K562 (cell line): ENCODE measurements around the gene IRF4. TPM values are rescaled to one million over a fixed set of nuclear protein-coding genes. Genes with fewer than 3 reads are reported as not detected.

Experiments used
- ATAC-seq: fragments of 200-7000 bp; cut with Tn5 transposase; 3 replicates; pipeline ENCODE4 v1.9.1; 2020; ENCODE audit warnings: moderate library complexity
- BruUV-seq: library from RNA; stranded (reverse); fragments of 400-500 nt; replicated peaks from 2 replicates; lab custom pipeline; 2021; lab: Mats Ljungman, UMichigan
- CTCF ChIA-PET: fragments of 300-600 bp; formaldehyde crosslinking; extraction: SDS; loops from one replicate; lab custom pipeline; 2021; ENCODE audit warnings: low intra/inter-chr PET ratio; lab: Yijun Ruan, JAX
- POLR2A ChIA-PET: fragments of 300-600, 350-650 bp; sonication (Branson Sonifier 250); formaldehyde crosslinking; extraction: SDS; loops from one replicate; lab custom pipeline; 2021; ENCODE audit warnings: antibody characterized with exemption, inconsistent platforms; lab: Yijun Ruan, JAX
- DNase-seq, 4 experiments: peaks; one replicate each; pipeline versions ENCODE4 v3.0.0 to v3.0.0-alpha.2; 2011 to 2018; ENCODE audit warnings: low spot score in 3 of 4, mixed read lengths in 3 of 4; ENCODE audit errors: extremely low read depth in 1 of 4
- FAIRE-seq: peaks from 2 replicates; lab custom pipeline; 2011; peaks lifted over from hg19 to GRCh38; lab: Jason Lieb, UNC
- H2AFZ ChIP-seq: 2 replicates; pipeline ENCODE4 v1.6.0; 2011; ENCODE audit warnings: low read depth, low read length, control low read depth, inconsistent platforms
- H3K27ac ChIP-seq: fragments of 200-600 bp; 3 replicates; pipeline ENCODE4 v1.8.0; 2011; ENCODE audit warnings: low read depth, mild to moderate bottlenecking, control low read depth, inconsistent platforms, low read length, moderate library complexity, mixed read lengths; ENCODE audit errors: extremely low read depth
- H3K27me3 ChIP-seq, 2 experiments: fragments of 300-600 bp in 1 of 2; 2 replicates in 1 of 2; 3 replicates in 1 of 2; pipeline versions ENCODE4 v1.6.0 to v1.8.0; 2011; ENCODE audit warnings: inconsistent platforms in 2 of 2, low read length in 2 of 2, mild to moderate bottlenecking in 1 of 2, mixed read lengths in 1 of 2, moderate library complexity in 1 of 2; ENCODE audit not compliant: control insufficient read depth in 2 of 2, insufficient read depth in 2 of 2
- H3K36me3 ChIP-seq: fragments of 300-600 bp; 3 replicates; pipeline ENCODE4 v1.8.0; 2011; ENCODE audit warnings: mild to moderate bottlenecking, low read length, inconsistent platforms; ENCODE audit not compliant: control insufficient read depth, insufficient read depth
- H3K4me1 ChIP-seq, 2 experiments: fragments of 200-600 bp in 1 of 2; replicated peaks in 1 of 2; 2 replicates in 1 of 2; 3 replicates in 1 of 2; pipeline versions ENCODE4 v1.5.1 to v1.8.0; 2011; ENCODE audit warnings: inconsistent platforms in 2 of 2, low read length in 2 of 2, mild to moderate bottlenecking in 1 of 2, mixed read lengths in 1 of 2, moderate library complexity in 1 of 2; ENCODE audit not compliant: control insufficient read depth in 2 of 2, insufficient read depth in 2 of 2
- H3K4me2 ChIP-seq: 2 replicates; pipeline ENCODE4 v1.6.1; 2011; ENCODE audit warnings: low read length, control low read depth, inconsistent platforms, mixed read lengths; ENCODE audit not compliant: insufficient read depth
- H3K4me3 ChIP-seq: fragments of 200-600 bp; sonication (generic), shearing (Covaris generic); 2 replicates; pipeline ENCODE4 v1.5.1; 2016; ENCODE audit warnings: control low read depth, inconsistent platforms
- H3K79me2 ChIP-seq: fragments of 200-600 bp; 3 replicates; pipeline ENCODE4 v1.8.0; 2011; ENCODE audit warnings: low read length, inconsistent platforms; ENCODE audit not compliant: control insufficient read depth, insufficient read depth
- H3K9ac ChIP-seq, 2 experiments: 2 replicates each; pipeline versions ENCODE4 v1.6.0 to v1.6.1; 2011; ENCODE audit warnings: low read depth in 2 of 2, low read length in 2 of 2, control low read depth in 1 of 2, inconsistent platforms in 1 of 2, mild to moderate bottlenecking in 1 of 2, mixed read lengths in 1 of 2; ENCODE audit not compliant: insufficient read depth in 1 of 2
- H3K9me1 ChIP-seq: one replicate; pipeline ENCODE4 v1.6.0; 2011; ENCODE audit warnings: inconsistent platforms, mild to moderate bottlenecking, low read length, moderate library complexity; ENCODE audit not compliant: control insufficient read depth, insufficient read depth
- H3K9me3 ChIP-seq: replicated peaks from 2 replicates; pipeline ENCODE4 v1.5.1; 2011; ENCODE audit warnings: low read depth, low read length, inconsistent platforms; ENCODE audit not compliant: control insufficient read depth, insufficient read depth
- H4K20me1 ChIP-seq: replicated peaks from 2 replicates; pipeline ENCODE4 v1.6.1; 2011; ENCODE audit warnings: low read length, inconsistent platforms, mixed read lengths; ENCODE audit not compliant: control insufficient read depth, insufficient read depth
- ARHGAP35 ChIP-seq: fragments of 450-650 bp; IDR thresholded peaks from 2 replicates; pipeline ENCODE4 v1.6.1; 2018; ENCODE audit not compliant: partially characterized antibody
- CHD2 ChIP-seq: IDR thresholded peaks from 2 replicates; pipeline ENCODE4 v1.6.1; 2011; ENCODE audit warnings: low read depth, low read length
- ESRRB ChIP-seq: fragments of 250-450 bp; sonication (Bioruptor Pico); IDR thresholded peaks from 2 replicates; pipeline ENCODE4 v1.5.0; 2020; ENCODE audit warnings: mild to moderate bottlenecking, moderate library complexity, borderline replicate concordance
- GABPB1 ChIP-seq: sonication (generic); formaldehyde crosslinking; IDR thresholded peaks from 2 replicates; pipeline ENCODE4 v1.8.0; 2022; ENCODE audit warnings: mild to moderate bottlenecking, missing genetic modification reagents
- KDM2B ChIP-seq: fragments of 250-450 bp; sonication (Bioruptor Pico); IDR thresholded peaks from 2 replicates; pipeline ENCODE4 v1.8.0; 2021; ENCODE audit warnings: mild to moderate bottlenecking, moderate library complexity
- TCF7L2 ChIP-seq: fragments of 150-350 bp; IDR thresholded peaks from 2 replicates; pipeline ENCODE4 v1.6.1; 2016; ENCODE audit warnings: low read depth, mild to moderate bottlenecking, low read length, moderate library complexity
- TFAM ChIP-seq: fragments of 250-450 bp; sonication (Bioruptor Pico); conservative IDR thresholded peaks from 2 replicates; pipeline ENCODE4 v1.5.0; 2021; ENCODE audit warnings: mild to moderate bottlenecking, moderate library complexity
- ZNF165 ChIP-seq: fragments of 250-450 bp; sonication (Bioruptor Pico); IDR thresholded peaks from 2 replicates; pipeline ENCODE4 v1.4.0; 2020; ENCODE audit warnings: borderline replicate concordance
- ZNF431 ChIP-seq: sonication (generic); formaldehyde crosslinking; IDR thresholded peaks from 2 replicates; pipeline ENCODE4 v1.8.0; 2022; ENCODE audit warnings: mild to moderate bottlenecking, missing genetic modification reagents
- ZNF57 ChIP-seq: fragments of 450-650 bp; formaldehyde crosslinking; IDR thresholded peaks from 2 replicates; pipeline ENCODE4 v1.4.0; 2020; ENCODE audit warnings: mild to moderate bottlenecking, moderate library complexity
- ZNF668 ChIP-seq: fragments of 250-450 bp; sonication (Bioruptor Pico); IDR thresholded peaks from 2 replicates; pipeline ENCODE4 v1.8.0; 2022; ENCODE audit warnings: mild to moderate bottlenecking, inconsistent platforms
- ZSCAN32 ChIP-seq: fragments of 450-650 bp; formaldehyde crosslinking; IDR thresholded peaks from 2 replicates; pipeline ENCODE4 v1.4.0; 2020; ENCODE audit warnings: mild to moderate bottlenecking, moderate library complexity
- WGBS: fragments of 100-300 bp; shearing (Covaris generic); methylation state at CpG from one replicate; pipeline ENCODE4 v1.1.6; 2016; ENCODE audit warnings: low coverage, mixed read lengths; ENCODE audit not compliant: insufficient coverage; ENCODE audit errors: missing lambda C conversion rate; 5-methylcytosine and 5-hydroxymethylcytosine counted together
- in situ Hi-C: fragments of 300-500 bp; cut with MboI; formaldehyde crosslinking; loops from 4 replicates; pipeline ENCODE4 v1.15.0; 2018; ENCODE audit warnings: inconsistent platforms, mixed read lengths
- intact Hi-C: fragments of 100-400 bp; cut with micrococcal nuclease; formaldehyde crosslinking; loops from 2 replicates; pipeline ENCODE4 v1.14.2; 2022
- polyA plus RNA-seq, 8 experiments: library from polyadenylated mRNA; depleted of rRNA in 4 of 8; stranded (reverse) in 5 of 8; unstranded in 3 of 8; fragments of >200 nt; fragmentation: Nextera tagmentation in 2 of 8; fragmentation: Illumina TruSeq in 1 of 8; extraction: Ambion mirVana in 2 of 8; extraction: Trizol in 1 of 8; gene quantifications; 2 replicates each; pipeline versions ENCODE4 v1.2.1 to v1.2.3, GENCODE V29; 2011 to 2014; ENCODE audit warnings: inconsistent platforms in 1 of 8, missing spikeins in 1 of 8
- total RNA-seq, 7 experiments: library from RNA; depleted of rRNA in 6 of 7; stranded (reverse); fragments of >200 nt in 6 of 7; fragmentation: Illumina TruSeq in 2 of 7; extraction: Trizol in 2 of 7; gene quantifications; 2 replicates each; pipeline versions ENCODE4 v1.2.1 to v1.2.3, GENCODE V29; 2011 to 2021; ENCODE audit warnings: low replicate concordance in 1 of 7
- TF ChIP-seq, protein P1 (sequence below): sonication (generic); formaldehyde crosslinking; IDR thresholded peaks from 2 replicates; pipeline ENCODE4 v1.8.0; 2022; ENCODE audit warnings: mild to moderate bottlenecking, missing genetic modification reagents
- TF ChIP-seq, protein P2 (sequence below): fragments of 250-450 bp; sonication (Bioruptor Pico); IDR thresholded peaks from 2 replicates; pipeline ENCODE4 v1.5.0; 2021; ENCODE audit warnings: mild to moderate bottlenecking, borderline replicate concordance
- TF ChIP-seq, protein P3 (sequence below): sonication (generic); formaldehyde crosslinking; IDR thresholded peaks from 2 replicates; pipeline ENCODE4 v1.8.0; 2022; ENCODE audit warnings: mild to moderate bottlenecking, missing genetic modification reagents, borderline replicate concordance
- TF ChIP-seq, protein P4 (sequence below): sonication (generic); formaldehyde crosslinking; IDR thresholded peaks from 2 replicates; pipeline ENCODE4 v1.8.0; 2022; ENCODE audit warnings: missing genetic modification reagents, mild to moderate bottlenecking, moderate library complexity, borderline replicate concordance

IRF4 gene
- total and polyA plus RNA-seq, 9 of the 15 experiments (the other 6 are each of a cell fraction or from before 2014, with no cell fraction given): 0.05 to 0.33 (median 0.09) TPM; not detected in 6

DNA sequence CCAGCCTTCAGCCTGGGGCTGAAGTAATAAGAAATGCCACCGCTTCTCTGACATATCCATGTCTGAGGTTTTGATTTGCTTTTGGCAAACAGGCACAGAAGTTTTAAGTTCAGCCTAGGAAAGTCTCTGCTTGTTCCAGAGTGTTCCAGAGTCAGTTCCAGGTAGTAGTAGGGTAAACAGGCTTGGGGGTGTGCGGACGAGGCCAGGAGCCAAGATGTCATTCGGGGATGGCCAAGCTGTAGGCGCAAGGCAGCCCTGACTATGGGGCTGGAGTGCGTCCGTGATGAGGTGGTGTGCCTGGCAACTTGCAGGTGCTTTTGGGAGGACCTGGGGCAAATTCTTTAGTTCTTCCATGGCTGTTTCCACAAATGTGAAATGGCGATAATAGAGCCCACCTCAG, 60.3 kb downstream of the IRF4 start:
- POLR2A ChIA-PET: interaction anchor here (1.4 kb wide), 1 partner anchor 11 kb away, joined by 4 read pairs; no protein-coding TSS in a partner anchor
- ATAC-seq (no peak), DNase-seq (no peak), FAIRE-seq (no peak)
- no peaks in the 10 kb centered on the region for H3K9me1 ChIP-seq
- H3K4me1 ChIP-seq: peaks cover 0 to 6% of the 10 kb centered on the region in 2 experiments; a peak in 1 of 5 replicates
- intact Hi-C loops: no loop called here
- H3K9ac ChIP-seq: no peak overlapping the region
- in situ Hi-C loops: no loop called here
- H4K20me1 ChIP-seq: no peaks in the 10 kb centered on the region
- no peak overlapping the region for H3K4me3 ChIP-seq
- no peak overlapping the region for H3K27ac ChIP-seq
- TF ChIP-seq KDM2B (CRISPR knock-in tag): no peak
- TF ChIP-seq ZSCAN32 (CRISPR knock-in tag): no peak
- TF ChIP-seq TCF7L2: no peak
- no peak for TF ChIP-seq ZNF57 (CRISPR knock-in tag)
- TF ChIP-seq TFAM (CRISPR knock-in tag): no peak
- TF ChIP-seq, protein P1, sequence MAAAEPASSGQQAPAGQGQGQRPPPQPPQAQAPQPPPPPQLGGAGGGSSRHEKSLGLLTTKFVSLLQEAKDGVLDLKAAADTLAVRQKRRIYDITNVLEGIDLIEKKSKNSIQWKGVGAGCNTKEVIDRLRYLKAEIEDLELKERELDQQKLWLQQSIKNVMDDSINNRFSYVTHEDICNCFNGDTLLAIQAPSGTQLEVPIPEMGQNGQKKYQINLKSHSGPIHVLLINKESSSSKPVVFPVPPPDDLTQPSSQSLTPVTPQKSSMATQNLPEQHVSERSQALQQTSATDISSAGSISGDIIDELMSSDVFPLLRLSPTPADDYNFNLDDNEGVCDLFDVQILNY (CRISPR knock-in tag): no peak
- TF ChIP-seq GABPB1 (CRISPR knock-in tag): no peak
- TF ChIP-seq ZNF668 (CRISPR knock-in tag): no peak
- TF ChIP-seq ARHGAP35: no peak
- no peak for TF ChIP-seq ESRRB
- TF ChIP-seq, protein P2, sequence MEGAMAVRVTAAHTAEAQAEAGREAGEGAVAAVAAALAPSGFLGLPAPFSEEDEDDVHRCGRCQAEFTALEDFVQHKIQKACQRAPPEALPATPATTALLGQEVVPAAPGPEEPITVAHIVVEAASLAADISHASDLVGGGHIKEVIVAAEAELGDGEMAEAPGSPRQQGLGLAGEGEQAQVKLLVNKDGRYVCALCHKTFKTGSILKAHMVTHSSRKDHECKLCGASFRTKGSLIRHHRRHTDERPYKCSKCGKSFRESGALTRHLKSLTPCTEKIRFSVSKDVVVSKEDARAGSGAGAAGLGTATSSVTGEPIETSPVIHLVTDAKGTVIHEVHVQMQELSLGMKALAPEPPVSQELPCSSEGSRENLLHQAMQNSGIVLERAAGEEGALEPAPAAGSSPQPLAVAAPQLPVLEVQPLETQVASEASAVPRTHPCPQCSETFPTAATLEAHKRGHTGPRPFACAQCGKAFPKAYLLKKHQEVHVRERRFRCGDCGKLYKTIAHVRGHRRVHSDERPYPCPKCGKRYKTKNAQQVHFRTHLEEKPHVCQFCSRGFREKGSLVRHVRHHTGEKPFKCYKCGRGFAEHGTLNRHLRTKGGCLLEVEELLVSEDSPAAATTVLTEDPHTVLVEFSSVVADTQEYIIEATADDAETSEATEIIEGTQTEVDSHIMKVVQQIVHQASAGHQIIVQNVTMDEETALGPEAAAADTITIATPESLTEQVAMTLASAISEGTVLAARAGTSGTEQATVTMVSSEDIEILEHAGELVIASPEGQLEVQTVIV (CRISPR knock-in tag): no peak
- TF ChIP-seq CHD2: no peak
- TF ChIP-seq, protein P3, sequence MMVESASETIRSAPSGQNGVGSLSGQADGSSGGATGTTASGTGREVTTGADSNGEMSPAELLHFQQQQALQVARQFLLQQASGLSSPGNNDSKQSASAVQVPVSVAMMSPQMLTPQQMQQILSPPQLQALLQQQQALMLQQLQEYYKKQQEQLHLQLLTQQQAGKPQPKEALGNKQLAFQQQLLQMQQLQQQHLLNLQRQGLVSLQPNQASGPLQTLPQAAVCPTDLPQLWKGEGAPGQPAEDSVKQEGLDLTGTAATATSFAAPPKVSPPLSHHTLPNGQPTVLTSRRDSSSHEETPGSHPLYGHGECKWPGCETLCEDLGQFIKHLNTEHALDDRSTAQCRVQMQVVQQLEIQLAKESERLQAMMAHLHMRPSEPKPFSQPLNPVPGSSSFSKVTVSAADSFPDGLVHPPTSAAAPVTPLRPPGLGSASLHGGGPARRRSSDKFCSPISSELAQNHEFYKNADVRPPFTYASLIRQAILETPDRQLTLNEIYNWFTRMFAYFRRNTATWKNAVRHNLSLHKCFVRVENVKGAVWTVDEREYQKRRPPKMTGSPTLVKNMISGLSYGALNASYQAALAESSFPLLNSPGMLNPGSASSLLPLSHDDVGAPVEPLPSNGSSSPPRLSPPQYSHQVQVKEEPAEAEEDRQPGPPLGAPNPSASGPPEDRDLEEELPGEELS (CRISPR knock-in tag): no peak
- no peak for TF ChIP-seq ZNF431 (CRISPR knock-in tag)
- TF ChIP-seq, protein P4, sequence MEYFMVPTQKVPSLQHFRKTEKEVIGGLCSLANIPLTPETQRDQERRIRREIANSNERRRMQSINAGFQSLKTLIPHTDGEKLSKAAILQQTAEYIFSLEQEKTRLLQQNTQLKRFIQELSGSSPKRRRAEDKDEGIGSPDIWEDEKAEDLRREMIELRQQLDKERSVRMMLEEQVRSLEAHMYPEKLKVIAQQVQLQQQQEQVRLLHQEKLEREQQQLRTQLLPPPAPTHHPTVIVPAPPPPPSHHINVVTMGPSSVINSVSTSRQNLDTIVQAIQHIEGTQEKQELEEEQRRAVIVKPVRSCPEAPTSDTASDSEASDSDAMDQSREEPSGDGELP (CRISPR knock-in tag): no peak
- TF ChIP-seq ZNF165 (CRISPR knock-in tag): no peak
- H3K27me3 ChIP-seq: peaks cover 17 to 76% of the 10 kb centered on the region in 2 experiments
- no TSS peak for BruUV-seq
- no peaks in the 10 kb centered on the region for H3K36me3 ChIP-seq
- no peak overlapping the region for H3K4me2 ChIP-seq
- H3K9me3 ChIP-seq: no peaks in the 10 kb centered on the region
- CTCF ChIA-PET: no interaction called here
- 2% methylated on average over 8 of the region's 8 CpGs for WGBS
- no peak overlapping the region for H2AFZ ChIP-seq
- no peaks in the 10 kb centered on the region for H3K79me2 ChIP-seq
